ENCODE measurements around the gene TMUB1. TPM values are rescaled to one million over a fixed set of nuclear protein-coding genes. Genes with fewer than 3 reads are reported as not detected.
A peak's percentile ranks its signal among the peaks of the same experiment; 100 is the strongest.

TMUB1 gene
- total RNA-seq, 4 donors from 2014 or later = 58.5 to 61.7 (median 60.4) TPM

GRCh38 chr7:151079199-151079910 lies 3.9 kb downstream of the TMUB1 start:
- peak in 1 of 2 donors; percentile 85 for DNase-seq (ENCODE audit: low spot score in 2 of 2)
- no peak overlapping the region for H3K4me3 ChIP-seq (ENCODE audit: low read depth, poor library complexity, severe bottlenecking)
- no peak for TF ChIP-seq CTCF (IDR thresholded peaks at IDR 0.05)
- no peak for TF ChIP-seq POLR2A (IDR thresholded peaks at IDR 0.05)
- WGBS, 2 donors = 72 to 82% methylated on average over 23 to 27 of the region's 27 CpGs
- intact Hi-C loops (cut with DNase I; ENCODE audit: low total_unique reads) = no loop called here

- intact Hi-C loops (cut with DNase I; ENCODE audit: low total_unique reads) = no loop called here
- DNase-seq (ENCODE audit: low spot score in 2 of 2) = peak in 1 of 2 donors; percentile 95
- TF ChIP-seq POLR2A (IDR thresholded peaks at IDR 0.05) = no peak
- TF ChIP-seq CTCF (IDR thresholded peaks at IDR 0.05) = no peak
- WGBS, 2 donors = 52% methylated on average over 19 to 22 of the region's 22 CpGs
- H3K4me3 ChIP-seq (ENCODE audit: low read depth, poor library complexity, severe bottlenecking) = no peak overlapping the region
These were observed 4.9 kb downstream of the TMUB1 start for GRCh38 chr7:151078233-151079040.

GRCh38 chr7:151077705-151078232 lies 5.5 kb downstream of the TMUB1 start:
- no peak for DNase-seq (ENCODE audit: low spot score in 2 of 2)
- TF ChIP-seq POLR2A (IDR thresholded peaks at IDR 0.05) (no peak), CTCF (IDR thresholded peaks at IDR 0.05) (no peak)
- 57 to 77% methylated on average over 6 to 8 of the region's 10 CpGs for WGBS, 2 donors
- intact Hi-C loops (cut with DNase I; ENCODE audit: low total_unique reads) = no loop called here
- no peak overlapping the region for H3K4me3 ChIP-seq (ENCODE audit: low read depth, poor library complexity, severe bottlenecking)

GRCh38 chr7:151076863-151077704 lies 6.2 kb downstream of the TMUB1 start:
- DNase-seq (ENCODE audit: low spot score in 2 of 2) = no peak
- intact Hi-C loops (cut with DNase I; ENCODE audit: low total_unique reads) = no loop called here
- H3K4me3 ChIP-seq (ENCODE audit: low read depth, poor library complexity, severe bottlenecking) = no peak overlapping the region
- WGBS, 2 donors = 63 to 67% methylated on average over 21 to 28 of the region's 33 CpGs
- TF ChIP-seq CTCF (IDR thresholded peaks at IDR 0.05) = no peak
- no peak for TF ChIP-seq POLR2A (IDR thresholded peaks at IDR 0.05)

- WGBS, 2 donors = 85 to 88% methylated on average over 22 of the region's 22 CpGs
- no peak overlapping the region for H3K4me3 ChIP-seq (ENCODE audit: low read depth, poor library complexity, severe bottlenecking)
- intact Hi-C loops (cut with DNase I; ENCODE audit: low total_unique reads) = no loop called here
- TF ChIP-seq POLR2A (IDR thresholded peaks at IDR 0.05) = no peak
- TF ChIP-seq CTCF (IDR thresholded peaks at IDR 0.05) = no peak
- no peak for DNase-seq (ENCODE audit: low spot score in 2 of 2)
These were observed 7.3 kb downstream of the TMUB1 start for GRCh38 chr7:151075978-151076426.

Data from lower leg skin (tissue), 4 donors.